Gastroesophageal sphincter (tissue), 3 donors: ENCODE measurements around the gene PLS3.

Source experiments
- POLR2AphosphoS5 ChIP-seq: sonication (generic); formaldehyde crosslinking; IDR thresholded peaks from one replicate; pipeline ENCODE4 v1.6.1; 2017; ENCODE audit warnings: antibody characterized with exemption
- TF ChIP-seq, protein P1 (sequence below), 4 experiments: fragments of 200-600 bp in 2 of 4; fragments of 450-650 bp in 2 of 4; sonication (generic) in 1 of 4; IDR thresholded peaks; one replicate each; pipeline ENCODE4 v1.5.1; 2017 to 2019; ENCODE audit warnings: antibody characterized with exemption in 4 of 4, mild to moderate bottlenecking in 2 of 4, moderate library complexity in 2 of 4

DNA sequence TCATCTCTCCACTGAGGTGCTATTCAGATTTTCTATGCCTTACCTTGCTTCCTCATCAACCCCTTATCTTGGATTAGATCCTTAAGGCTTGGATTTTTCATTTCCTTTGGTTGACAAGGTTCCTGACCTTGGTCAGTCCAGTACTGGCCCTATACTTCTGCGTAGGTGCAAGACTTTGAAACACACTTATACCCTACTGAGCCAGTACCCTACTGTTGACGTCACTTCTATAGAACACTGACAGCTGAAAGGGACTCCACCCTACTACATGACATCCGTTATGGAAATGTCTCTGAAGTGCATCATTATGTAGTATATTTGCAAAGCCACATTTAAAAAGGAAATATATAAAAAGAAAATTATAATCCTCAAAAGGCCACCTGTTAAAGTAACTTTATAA, 12.0 kb upstream of the PLS3 start:
- TF ChIP-seq POLR2AphosphoS5, result no peak
- TF ChIP-seq, protein P1, sequence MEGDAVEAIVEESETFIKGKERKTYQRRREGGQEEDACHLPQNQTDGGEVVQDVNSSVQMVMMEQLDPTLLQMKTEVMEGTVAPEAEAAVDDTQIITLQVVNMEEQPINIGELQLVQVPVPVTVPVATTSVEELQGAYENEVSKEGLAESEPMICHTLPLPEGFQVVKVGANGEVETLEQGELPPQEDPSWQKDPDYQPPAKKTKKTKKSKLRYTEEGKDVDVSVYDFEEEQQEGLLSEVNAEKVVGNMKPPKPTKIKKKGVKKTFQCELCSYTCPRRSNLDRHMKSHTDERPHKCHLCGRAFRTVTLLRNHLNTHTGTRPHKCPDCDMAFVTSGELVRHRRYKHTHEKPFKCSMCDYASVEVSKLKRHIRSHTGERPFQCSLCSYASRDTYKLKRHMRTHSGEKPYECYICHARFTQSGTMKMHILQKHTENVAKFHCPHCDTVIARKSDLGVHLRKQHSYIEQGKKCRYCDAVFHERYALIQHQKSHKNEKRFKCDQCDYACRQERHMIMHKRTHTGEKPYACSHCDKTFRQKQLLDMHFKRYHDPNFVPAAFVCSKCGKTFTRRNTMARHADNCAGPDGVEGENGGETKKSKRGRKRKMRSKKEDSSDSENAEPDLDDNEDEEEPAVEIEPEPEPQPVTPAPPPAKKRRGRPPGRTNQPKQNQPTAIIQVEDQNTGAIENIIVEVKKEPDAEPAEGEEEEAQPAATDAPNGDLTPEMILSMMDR (IDR thresholded peaks at IDR 0.05), result no peak
